Measurements from ENCODE around the gene BNIP1.

Gene BNIP1

DNA sequence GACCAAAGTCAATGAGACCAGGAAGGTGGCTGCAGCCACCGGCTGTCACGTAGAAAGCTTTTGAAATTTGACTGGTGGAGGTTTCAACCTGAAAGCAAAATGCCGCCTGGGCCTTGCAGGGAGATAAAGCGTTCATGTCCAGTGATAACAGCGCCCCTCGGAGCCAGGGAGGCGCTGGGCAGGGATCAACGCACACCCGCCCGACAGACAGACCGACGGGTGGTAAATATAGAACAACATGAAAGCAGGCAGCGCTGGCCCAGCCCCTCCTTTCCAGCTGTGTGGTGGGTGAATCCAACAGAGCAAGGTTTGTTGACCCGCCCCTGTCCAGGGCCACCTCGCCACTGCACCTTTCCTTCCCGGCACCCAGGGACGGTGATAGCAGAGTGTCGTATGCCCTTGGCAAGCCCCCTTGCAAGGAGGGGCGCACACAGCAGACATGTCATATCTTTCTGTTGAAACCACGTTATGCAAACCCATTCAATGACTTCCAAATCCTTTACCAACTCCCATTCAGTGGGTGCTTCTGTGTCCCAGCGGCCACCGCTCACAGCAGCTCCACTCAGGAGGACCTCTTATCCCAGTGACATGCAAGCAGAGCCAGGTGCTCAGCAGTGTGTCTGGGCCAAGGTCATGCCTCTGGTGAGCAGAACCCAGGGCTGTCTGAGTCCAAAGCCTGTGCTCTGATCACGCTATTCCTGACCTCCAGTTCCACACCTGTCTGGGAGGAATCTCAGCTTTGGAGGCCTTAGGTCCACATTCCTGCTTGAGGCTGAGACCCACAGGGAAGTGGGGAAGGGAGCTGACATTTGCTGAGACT lies 52.0 kb downstream of the BNIP1 start:
- H3K36me3 ChIP-seq (ENCODE audit: control insufficient read depth, insufficient read depth, low read length) = no peaks in the 10 kb centered on the region
- 83 to 90% methylated on average over 20 to 22 of the region's 23 CpGs for WGBS, 2 experiments (ENCODE audit: insufficient coverage in 2 of 2)
- no peak overlapping the region for H3K4me3 ChIP-seq (ENCODE audit: extremely low read depth, insufficient read depth, low read length, poor library complexity, severe bottlenecking)
- H3K4me1 ChIP-seq (ENCODE audit: control insufficient read depth, insufficient read depth, low read length, poor library complexity, severe bottlenecking) = no peaks in the 10 kb centered on the region
- H3K27ac ChIP-seq (ENCODE audit: low read depth, low read length, severe bottlenecking) = no peak overlapping the region
- peaks cover 13% of the 10 kb centered on the region for H3K9me3 ChIP-seq (ENCODE audit: control insufficient read depth, low read length)

DNA sequence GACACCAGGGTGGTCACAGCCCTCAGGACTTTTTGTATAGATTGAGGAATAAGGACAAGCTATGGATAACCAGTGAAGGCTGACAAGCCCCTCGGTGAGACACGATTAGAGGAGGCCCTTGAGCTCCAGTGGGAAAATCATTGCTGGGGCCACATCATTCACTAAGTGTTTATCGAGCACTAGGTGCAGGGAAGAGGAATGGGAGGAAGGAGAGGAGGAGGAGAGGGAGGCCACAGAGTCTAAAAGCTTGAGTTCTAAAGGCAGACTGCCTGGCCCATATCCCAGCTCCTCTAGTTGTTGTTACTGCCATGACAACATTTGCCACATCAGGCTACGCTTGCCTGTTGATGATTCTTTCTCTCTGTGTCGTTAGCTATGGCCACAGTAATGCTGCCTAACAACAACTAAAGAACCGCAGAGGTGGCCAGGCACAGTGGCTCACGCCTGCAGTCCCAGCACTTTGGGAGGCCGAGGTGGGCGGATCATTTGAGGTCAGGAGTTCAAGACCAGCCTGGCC lies 53.1 kb downstream of the BNIP1 start:
- H3K4me3 ChIP-seq (ENCODE audit: extremely low read depth, insufficient read depth, low read length, poor library complexity, severe bottlenecking) = no peak overlapping the region
- WGBS, 2 experiments (ENCODE audit: insufficient coverage in 2 of 2) = 84 to 87% methylated on average over 9 of the region's 9 CpGs
- peaks cover 13% of the 10 kb centered on the region for H3K9me3 ChIP-seq (ENCODE audit: control insufficient read depth, low read length)
- H3K36me3 ChIP-seq (ENCODE audit: control insufficient read depth, insufficient read depth, low read length) = no peaks in the 10 kb centered on the region
- peaks cover 6% of the 10 kb centered on the region for H3K4me1 ChIP-seq (ENCODE audit: control insufficient read depth, insufficient read depth, low read length, poor library complexity, severe bottlenecking)
- no peak overlapping the region for H3K27ac ChIP-seq (ENCODE audit: low read depth, low read length, severe bottlenecking)

DNA sequence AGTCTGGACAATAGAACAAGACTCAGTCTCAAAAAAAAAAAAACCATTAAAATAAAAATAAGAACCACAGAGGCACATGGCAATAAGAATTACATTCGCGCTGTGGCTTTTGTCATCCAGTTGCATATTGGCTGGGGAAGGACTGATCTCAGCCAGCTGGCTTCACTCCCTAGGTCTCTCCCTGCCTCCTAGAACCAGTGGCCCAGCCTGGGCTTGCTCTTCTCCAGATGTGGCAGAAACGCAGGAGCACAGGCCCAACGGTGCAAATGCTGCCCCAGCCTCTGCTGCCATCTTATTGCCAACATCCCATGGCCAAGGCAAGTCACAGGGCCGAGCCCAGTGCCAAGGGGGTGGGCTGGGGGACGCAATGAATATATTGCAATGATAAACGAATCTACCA lies 53.7 kb downstream of the BNIP1 start:
- peaks cover 13% of the 10 kb centered on the region for H3K9me3 ChIP-seq (ENCODE audit: control insufficient read depth, low read length)
- H3K27ac ChIP-seq (ENCODE audit: low read depth, low read length, severe bottlenecking) = no peak overlapping the region
- peaks cover 6% of the 10 kb centered on the region for H3K4me1 ChIP-seq (ENCODE audit: control insufficient read depth, insufficient read depth, low read length, poor library complexity, severe bottlenecking)
- H3K36me3 ChIP-seq (ENCODE audit: control insufficient read depth, insufficient read depth, low read length) = no peaks in the 10 kb centered on the region
- H3K4me3 ChIP-seq (ENCODE audit: extremely low read depth, insufficient read depth, low read length, poor library complexity, severe bottlenecking) = no peak overlapping the region
- 97 to 100% methylated on average over 3 to 5 of the region's 7 CpGs for WGBS, 2 experiments (ENCODE audit: insufficient coverage in 2 of 2)

DNA sequence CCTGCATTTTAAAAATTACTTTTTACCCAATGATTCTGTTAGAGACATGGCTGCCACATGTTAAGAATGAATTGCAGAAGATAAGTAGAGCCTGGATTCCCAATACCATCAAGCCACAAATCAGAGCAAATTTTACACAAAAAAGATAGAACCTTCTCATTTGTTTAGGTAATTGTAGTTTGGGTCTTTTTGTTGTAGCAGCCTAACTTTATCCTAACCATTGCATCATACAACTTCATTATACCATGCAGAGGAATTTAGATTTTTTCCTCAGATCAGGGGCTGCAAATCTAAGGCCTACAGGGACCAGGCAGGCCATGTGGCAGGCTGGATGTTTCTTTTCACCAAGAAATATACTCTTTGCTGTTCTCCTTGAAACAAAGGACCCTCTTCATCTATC lies 56.0 kb downstream of the BNIP1 start:
- Histone ChIP-seq H3K27ac (ENCODE audit: low read depth, low read length, severe bottlenecking) (no peak overlapping the region), H3K9me3 (ENCODE audit: control insufficient read depth, low read length) (peaks cover 13% of the 10 kb centered on the region), H3K4me3 (ENCODE audit: extremely low read depth, insufficient read depth, low read length, poor library complexity, severe bottlenecking) (no peak overlapping the region), H3K36me3 (ENCODE audit: control insufficient read depth, insufficient read depth, low read length) (no peaks in the 10 kb centered on the region), H3K4me1 (ENCODE audit: control insufficient read depth, insufficient read depth, low read length, poor library complexity, severe bottlenecking) (peaks cover 6% of the 10 kb centered on the region)

DNA sequence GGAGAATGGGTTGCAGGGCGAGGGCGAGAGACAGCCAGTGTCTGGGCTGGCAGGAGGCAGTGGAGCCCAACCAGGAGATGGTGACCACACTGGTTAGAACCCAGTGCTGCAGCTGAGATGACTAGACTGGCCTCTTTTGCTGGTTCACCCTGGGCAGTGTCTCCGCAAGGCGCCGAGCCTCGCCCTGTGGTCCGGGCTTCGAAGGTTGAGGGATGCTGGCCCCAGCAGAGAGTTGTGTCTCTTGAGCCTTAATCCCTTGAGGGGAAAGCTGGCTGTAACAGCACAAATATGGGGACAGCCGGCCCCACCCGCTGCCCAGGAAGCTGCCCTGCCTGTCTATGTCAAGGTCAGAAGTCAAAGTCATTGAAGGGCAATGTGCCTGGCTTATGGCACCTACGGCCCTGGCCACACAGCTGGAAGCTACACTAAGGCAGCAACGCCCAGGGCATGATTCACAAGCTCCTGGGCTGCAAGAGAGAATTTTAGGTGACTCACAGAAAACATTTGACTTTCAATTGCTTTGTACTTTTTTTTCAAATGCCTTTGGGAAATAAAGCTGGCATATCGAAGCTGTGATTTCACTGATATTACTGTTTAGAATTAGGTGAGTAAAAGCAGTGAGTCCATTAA lies 57.4 kb downstream of the BNIP1 start:
- H3K36me3 ChIP-seq (ENCODE audit: control insufficient read depth, insufficient read depth, low read length) = no peaks in the 10 kb centered on the region
- H3K27ac ChIP-seq (ENCODE audit: low read depth, low read length, severe bottlenecking) = no peak overlapping the region
- WGBS, 2 experiments (ENCODE audit: insufficient coverage in 2 of 2) = 83 to 89% methylated on average over 12 to 13 of the region's 13 CpGs

DNA sequence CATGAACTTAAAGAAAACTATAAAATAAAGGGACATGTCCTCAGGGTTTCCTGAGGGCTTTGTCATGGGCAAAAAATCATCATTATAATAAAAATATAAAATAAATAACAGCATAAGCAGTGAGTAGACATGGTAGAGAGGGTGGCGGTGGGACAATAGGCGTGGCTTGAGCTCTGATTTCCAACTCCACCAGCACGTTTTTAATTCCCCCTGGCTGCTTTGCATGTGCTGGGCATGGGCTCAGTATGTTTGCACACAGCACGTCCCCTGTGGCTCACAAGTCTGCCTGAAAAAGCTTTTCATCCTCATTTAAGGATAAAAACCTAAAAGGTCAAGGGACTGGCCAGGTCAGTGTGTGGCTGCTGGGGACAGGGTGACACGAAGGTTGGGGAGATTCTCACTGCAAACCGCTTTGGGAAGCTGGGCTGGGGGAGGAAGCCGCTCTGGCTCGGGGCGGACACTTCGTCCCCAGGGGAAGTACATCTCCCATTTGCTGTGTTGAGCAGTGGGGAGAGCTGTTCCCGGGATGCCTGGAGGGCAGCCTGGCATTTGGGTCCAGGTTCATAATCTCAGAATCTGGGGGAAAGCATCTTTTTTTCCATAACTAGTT lies 58.0 kb downstream of the BNIP1 start:
- peaks cover 13% of the 10 kb centered on the region for H3K9me3 ChIP-seq (ENCODE audit: control insufficient read depth, low read length)
- WGBS, 2 experiments (ENCODE audit: insufficient coverage in 2 of 2) = 24 to 35% methylated on average over 6 to 8 of the region's 11 CpGs
- H3K36me3 ChIP-seq (ENCODE audit: control insufficient read depth, insufficient read depth, low read length) = no peaks in the 10 kb centered on the region
- no peak overlapping the region for H3K4me3 ChIP-seq (ENCODE audit: extremely low read depth, insufficient read depth, low read length, poor library complexity, severe bottlenecking)
- H3K4me1 ChIP-seq (ENCODE audit: control insufficient read depth, insufficient read depth, low read length, poor library complexity, severe bottlenecking) = peaks cover 6% of the 10 kb centered on the region
- H3K27ac ChIP-seq (ENCODE audit: low read depth, low read length, severe bottlenecking) = no peak overlapping the region

More for the DNA sequence above, 57.4 kb downstream of the BNIP1 start:
- Histone ChIP-seq H3K4me3 (ENCODE audit: extremely low read depth, insufficient read depth, low read length, poor library complexity, severe bottlenecking) (no peak overlapping the region), H3K4me1 (ENCODE audit: control insufficient read depth, insufficient read depth, low read length, poor library complexity, severe bottlenecking) (peaks cover 6% of the 10 kb centered on the region), H3K9me3 (ENCODE audit: control insufficient read depth, low read length) (peaks cover 13% of the 10 kb centered on the region)

DNA sequence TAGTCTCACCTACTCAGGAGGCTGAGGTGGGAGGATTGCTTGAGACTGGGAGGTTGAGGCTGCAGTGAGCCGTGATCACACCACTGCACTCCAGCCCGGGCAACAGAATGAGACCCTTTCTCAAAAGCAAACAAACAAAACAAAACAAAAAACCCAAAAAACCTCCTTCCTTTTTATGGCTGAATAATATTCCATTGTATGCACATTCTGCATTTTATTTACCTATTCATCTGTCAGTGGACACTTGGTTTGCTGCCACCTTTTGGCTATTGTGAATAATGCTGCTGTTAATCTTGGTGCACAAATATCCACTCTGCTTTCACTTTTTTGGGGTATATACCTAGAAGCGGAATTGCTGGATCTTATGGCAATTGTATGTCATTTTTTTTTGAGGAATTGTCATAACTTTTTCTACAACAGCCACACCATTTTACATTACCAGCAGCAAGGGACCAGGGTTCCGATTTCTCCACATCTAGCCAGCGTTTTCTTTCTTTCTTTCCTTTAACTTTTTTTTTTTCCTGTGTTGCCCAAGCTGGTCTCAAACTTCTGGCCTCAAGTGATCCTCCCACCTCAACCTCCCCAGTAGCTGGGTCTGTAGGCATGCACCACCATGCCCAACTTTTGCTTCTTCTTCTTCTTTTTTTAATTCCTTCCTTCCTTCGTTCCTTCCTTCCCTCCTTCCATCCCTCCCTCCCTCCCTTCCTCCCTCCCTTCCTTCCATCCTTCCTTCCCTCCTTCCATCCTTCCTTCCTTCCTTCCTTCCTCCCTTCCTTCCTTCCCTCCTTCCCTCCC lies 60.1 kb downstream of the BNIP1 start:
- Histone ChIP-seq H3K9me3 (ENCODE audit: control insufficient read depth, low read length) (peaks cover 13% of the 10 kb centered on the region), H3K36me3 (ENCODE audit: control insufficient read depth, insufficient read depth, low read length) (no peaks in the 10 kb centered on the region), H3K4me3 (ENCODE audit: extremely low read depth, insufficient read depth, low read length, poor library complexity, severe bottlenecking) (no peak overlapping the region), H3K4me1 (ENCODE audit: control insufficient read depth, insufficient read depth, low read length, poor library complexity, severe bottlenecking) (peaks cover 6% of the 10 kb centered on the region), H3K27ac (ENCODE audit: low read depth, low read length, severe bottlenecking) (no peak overlapping the region)
- WGBS, 2 experiments (ENCODE audit: insufficient coverage in 2 of 2) = 68 to 86% methylated on average over 3 to 4 of the region's 6 CpGs

DNA sequence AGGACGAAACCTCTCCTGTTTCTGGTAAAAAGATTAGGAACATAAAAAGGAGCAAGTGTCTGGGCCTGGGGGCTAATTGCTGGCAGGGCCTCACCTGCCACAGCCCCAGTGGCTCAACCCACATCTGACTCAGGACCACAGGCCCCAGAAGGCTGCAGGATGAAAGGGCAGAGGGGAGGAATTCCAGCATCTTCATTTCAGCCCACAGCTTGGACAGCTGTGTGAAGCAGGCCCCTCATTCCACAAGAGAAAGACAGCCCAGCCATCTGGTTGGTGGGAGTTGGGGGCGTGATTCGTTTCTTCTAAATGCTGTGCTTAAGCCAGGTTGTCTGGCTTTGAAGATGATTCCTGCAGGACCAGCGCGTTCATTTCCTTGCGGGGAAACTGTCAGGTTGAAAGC lies 61.6 kb downstream of the BNIP1 start:
- Histone ChIP-seq H3K4me3 (ENCODE audit: extremely low read depth, insufficient read depth, low read length, poor library complexity, severe bottlenecking) (no peak overlapping the region), H3K36me3 (ENCODE audit: control insufficient read depth, insufficient read depth, low read length) (no peaks in the 10 kb centered on the region), H3K9me3 (ENCODE audit: control insufficient read depth, low read length) (peaks cover under 1% of the 10 kb centered on the region), H3K27ac (ENCODE audit: low read depth, low read length, severe bottlenecking) (no peak overlapping the region), H3K4me1 (ENCODE audit: control insufficient read depth, insufficient read depth, low read length, poor library complexity, severe bottlenecking) (peaks cover 6% of the 10 kb centered on the region)
- WGBS, 2 experiments (ENCODE audit: insufficient coverage in 2 of 2) = 81 to 91% methylated on average over 5 to 6 of the region's 6 CpGs

DNA sequence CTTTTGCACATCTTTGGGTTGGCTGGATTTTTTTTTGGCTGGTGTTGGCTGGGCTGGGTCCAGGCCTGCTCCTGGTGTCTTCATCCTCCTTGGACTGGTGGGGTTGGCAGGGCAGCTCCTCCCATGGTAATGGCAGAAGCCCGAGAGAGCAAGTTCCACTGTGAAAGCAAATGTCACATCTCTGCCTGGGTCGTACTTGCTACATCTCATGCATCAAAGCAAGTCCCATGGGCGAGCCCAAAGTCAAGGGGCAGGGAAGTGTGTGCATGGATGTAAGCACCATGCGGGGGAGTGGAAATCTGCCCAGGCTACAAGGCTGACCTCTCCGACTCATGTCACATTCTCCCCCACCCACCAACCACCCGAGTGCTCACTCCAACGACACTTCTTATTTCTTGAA lies 64.0 kb downstream of the BNIP1 start:
- WGBS, 2 experiments (ENCODE audit: insufficient coverage in 2 of 2) = 81 to 85% methylated on average over 6 to 7 of the region's 7 CpGs

DNA sequence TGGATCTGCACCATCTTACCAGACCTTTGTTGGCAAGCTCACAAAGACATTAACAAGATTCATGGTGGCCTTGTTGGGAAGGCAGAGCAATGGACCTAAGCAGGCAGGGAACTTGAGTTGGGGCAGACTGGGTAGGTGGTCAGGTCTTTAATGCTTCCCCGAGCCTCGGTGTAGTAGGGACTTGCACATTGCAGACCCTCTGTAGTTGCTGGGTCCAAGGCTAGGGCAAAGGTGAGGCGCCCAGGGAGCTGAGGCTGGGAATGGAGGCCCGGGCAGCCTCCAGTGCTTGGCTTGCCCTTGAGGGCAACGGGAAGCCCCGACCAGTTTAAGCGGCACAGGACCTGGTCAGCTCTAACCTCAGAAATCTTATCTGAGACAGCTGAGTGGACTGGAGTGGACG lies 66.5 kb downstream of the BNIP1 start:
- Histone ChIP-seq H3K4me1 (ENCODE audit: control insufficient read depth, insufficient read depth, low read length, poor library complexity, severe bottlenecking) (no peaks in the 10 kb centered on the region), H3K36me3 (ENCODE audit: control insufficient read depth, insufficient read depth, low read length) (no peaks in the 10 kb centered on the region)
- 93% methylated on average over 8 of the region's 8 CpGs for WGBS, 2 experiments (ENCODE audit: insufficient coverage in 2 of 2)

More for the DNA sequence above, 64.0 kb downstream of the BNIP1 start:
- Histone ChIP-seq H3K4me3 (ENCODE audit: extremely low read depth, insufficient read depth, low read length, poor library complexity, severe bottlenecking) (no peak overlapping the region), H3K27ac (ENCODE audit: low read depth, low read length, severe bottlenecking) (no peak overlapping the region), H3K36me3 (ENCODE audit: control insufficient read depth, insufficient read depth, low read length) (no peaks in the 10 kb centered on the region), H3K9me3 (ENCODE audit: control insufficient read depth, low read length) (no peaks in the 10 kb centered on the region), H3K4me1 (ENCODE audit: control insufficient read depth, insufficient read depth, low read length, poor library complexity, severe bottlenecking) (no peaks in the 10 kb centered on the region)

More for the DNA sequence above, 66.5 kb downstream of the BNIP1 start:
- Histone ChIP-seq H3K9me3 (ENCODE audit: control insufficient read depth, low read length) (no peaks in the 10 kb centered on the region), H3K4me3 (ENCODE audit: extremely low read depth, insufficient read depth, low read length, poor library complexity, severe bottlenecking) (no peak overlapping the region), H3K27ac (ENCODE audit: low read depth, low read length, severe bottlenecking) (no peak overlapping the region)

All from mesodermal cell (in vitro differentiated cells).